Left ventricle myocardium inferior (tissue), 1 donor: ENCODE data around the gene DNALI1. TPM values are rescaled to one million over a fixed set of nuclear protein-coding genes. Genes with fewer than 3 reads are reported as not detected.
"Not testable (repeated sequence)": the region's sequence is repeated elsewhere in the genome, so short reads cannot be mapped to it uniquely, and the experiment has no call there.

ENCODE experiments used
- DNase-seq: peaks from one replicate; pipeline ENCODE4 v3.0.0-alpha.2; 2020
- H3K27ac ChIP-seq: fragments of 200-600 bp; replicated peaks from 2 replicates; pipeline ENCODE4 v1.8.0; 2021
- H3K27me3 ChIP-seq: fragments of 200-600 bp; 2 replicates; pipeline ENCODE4 v1.8.0; 2021; ENCODE audit warnings: low read depth
- H3K36me3 ChIP-seq: fragments of 200-600 bp; 2 replicates; pipeline ENCODE4 v1.8.0; 2021
- H3K4me1 ChIP-seq: fragments of 200-600 bp; 2 replicates; pipeline ENCODE4 v1.8.0; 2021
- H3K4me3 ChIP-seq: fragments of 200-600 bp; 2 replicates; pipeline ENCODE4 v1.8.0; 2021; ENCODE audit warnings: mild to moderate bottlenecking, moderate library complexity
- H3K9me3 ChIP-seq: fragments of 200-600 bp; replicated peaks from 2 replicates; pipeline ENCODE4 v1.8.0; 2021
- intact Hi-C: fragments of 100-400 bp; cut with micrococcal nuclease; formaldehyde crosslinking; loops from one replicate; pipeline ENCODE4 v1.11.0; 2022
- total RNA-seq: library from RNA; stranded (reverse); fragmentation: NEBNext Ultra II Directional; extraction: Animal tissue kit (Norgen Biotek cat#: 25700); gene quantifications from one replicate; pipeline ENCODE4 v1.2.1, GENCODE V29; 2021
- TF ChIP-seq, protein P1 (sequence below): fragments of 200-600 bp; IDR thresholded peaks from 2 replicates; pipeline ENCODE4 v1.8.0; 2021; ENCODE audit warnings: antibody characterized with exemption, mild to moderate bottlenecking, borderline replicate concordance
- donor health status: DM: no; HTN: yes; CAD: no; lungs with severe emphysema.

DNALI1 gene
- total RNA-seq, 1 donor from 2014 or later = 6.9 TPM

DNA sequence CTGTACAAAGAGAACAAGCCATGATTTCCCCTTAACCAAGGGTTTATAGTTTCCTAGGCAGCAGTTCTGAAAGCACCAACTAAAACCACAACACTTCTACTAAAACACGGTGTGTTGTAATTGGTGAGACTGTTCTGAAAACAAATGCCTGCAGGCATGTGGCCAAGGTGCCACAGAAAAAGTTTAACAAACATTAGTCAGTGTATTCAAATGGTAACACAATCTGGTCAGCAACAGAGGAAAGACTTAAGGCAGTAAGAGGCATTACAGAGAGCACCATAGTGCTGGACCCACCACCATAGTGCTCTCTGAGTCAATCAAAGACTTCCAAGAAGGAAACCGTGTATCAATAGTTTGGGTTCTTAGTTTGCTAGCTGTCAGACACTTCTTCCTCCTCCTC is 19.4 kb upstream of the DNALI1 start:
- no peaks in the 10 kb centered on the region for H3K9me3 ChIP-seq
- no peaks in the 10 kb centered on the region for H3K27me3 ChIP-seq
- intact Hi-C loops = no loop called here
- peaks cover 69% of the 10 kb centered on the region for H3K36me3 ChIP-seq
- H3K27ac ChIP-seq = no peak overlapping the region
- peaks cover 17% of the 10 kb centered on the region for H3K4me1 ChIP-seq
- no peak overlapping the region for H3K4me3 ChIP-seq
- TF ChIP-seq, protein P1, sequence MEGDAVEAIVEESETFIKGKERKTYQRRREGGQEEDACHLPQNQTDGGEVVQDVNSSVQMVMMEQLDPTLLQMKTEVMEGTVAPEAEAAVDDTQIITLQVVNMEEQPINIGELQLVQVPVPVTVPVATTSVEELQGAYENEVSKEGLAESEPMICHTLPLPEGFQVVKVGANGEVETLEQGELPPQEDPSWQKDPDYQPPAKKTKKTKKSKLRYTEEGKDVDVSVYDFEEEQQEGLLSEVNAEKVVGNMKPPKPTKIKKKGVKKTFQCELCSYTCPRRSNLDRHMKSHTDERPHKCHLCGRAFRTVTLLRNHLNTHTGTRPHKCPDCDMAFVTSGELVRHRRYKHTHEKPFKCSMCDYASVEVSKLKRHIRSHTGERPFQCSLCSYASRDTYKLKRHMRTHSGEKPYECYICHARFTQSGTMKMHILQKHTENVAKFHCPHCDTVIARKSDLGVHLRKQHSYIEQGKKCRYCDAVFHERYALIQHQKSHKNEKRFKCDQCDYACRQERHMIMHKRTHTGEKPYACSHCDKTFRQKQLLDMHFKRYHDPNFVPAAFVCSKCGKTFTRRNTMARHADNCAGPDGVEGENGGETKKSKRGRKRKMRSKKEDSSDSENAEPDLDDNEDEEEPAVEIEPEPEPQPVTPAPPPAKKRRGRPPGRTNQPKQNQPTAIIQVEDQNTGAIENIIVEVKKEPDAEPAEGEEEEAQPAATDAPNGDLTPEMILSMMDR = no peak
- no peak for DNase-seq

DNA sequence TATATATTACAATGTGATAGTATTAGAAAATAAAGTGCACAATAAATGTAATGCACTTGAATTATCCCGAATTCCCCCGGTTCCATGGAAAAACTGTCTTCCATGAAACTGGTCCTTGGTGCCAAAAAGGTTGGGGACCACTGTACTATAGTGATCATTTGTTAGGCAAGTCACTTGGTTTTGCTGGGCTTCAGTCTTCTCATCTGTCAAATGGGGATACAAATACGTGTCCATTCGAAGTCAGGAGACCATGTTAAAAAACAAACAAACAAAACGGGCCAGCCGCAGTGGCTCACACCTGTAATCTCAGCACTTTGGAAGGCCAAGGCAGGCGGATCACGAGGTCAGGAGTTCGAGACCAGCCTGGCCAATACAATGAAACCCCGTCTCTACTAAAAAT is 17.6 kb upstream of the DNALI1 start:
- intact Hi-C loops, H3K4me1 ChIP-seq, H3K9me3 ChIP-seq, H3K27me3 ChIP-seq, H3K27ac ChIP-seq, H3K4me3 ChIP-seq, DNase-seq: not testable (repeated sequence)
- H3K36me3 ChIP-seq = peaks cover 81% of the 10 kb centered on the region

DNA sequence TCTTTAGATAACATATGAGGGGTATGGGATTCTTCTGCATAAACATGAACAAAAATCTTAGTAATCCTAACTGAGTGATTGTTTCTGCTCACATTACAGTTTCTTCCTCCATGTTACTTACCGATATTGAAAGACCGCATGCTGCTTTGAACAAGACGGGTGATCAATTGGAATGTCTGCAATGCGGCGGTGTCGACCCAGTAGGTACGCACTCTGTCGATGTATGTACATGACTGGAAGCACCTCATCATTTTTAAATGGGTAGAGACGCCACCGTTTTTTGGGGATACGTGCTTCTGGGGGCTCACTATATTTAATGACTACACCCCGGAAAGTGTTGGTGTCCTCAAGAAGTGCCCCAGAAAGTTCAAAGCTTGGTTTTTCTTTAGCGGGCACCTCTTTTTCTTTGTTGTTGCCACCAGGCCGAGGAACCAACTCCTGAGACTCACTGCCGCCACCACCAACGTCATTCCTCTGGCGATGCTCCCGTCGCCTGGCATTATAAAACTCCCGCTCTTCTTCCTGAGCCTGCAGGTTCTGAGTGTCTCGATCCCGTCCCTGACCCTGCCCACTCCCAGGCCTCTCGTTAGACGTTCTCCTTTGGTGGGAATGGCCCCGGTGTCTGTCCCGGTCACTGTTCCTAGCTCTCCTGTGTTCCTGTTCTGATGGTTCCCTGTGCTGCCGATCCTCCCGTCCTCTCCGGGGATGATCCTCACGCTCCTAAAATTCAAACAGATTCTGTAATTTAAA is 16.5 kb upstream of the DNALI1 start:
- Histone ChIP-seq H3K36me3 (peaks cover 92% of the 10 kb centered on the region), H3K4me3 (no peak overlapping the region), H3K27ac (no peak overlapping the region), H3K9me3 (no peaks in the 10 kb centered on the region), H3K27me3 (no peaks in the 10 kb centered on the region), H3K4me1 (no peaks in the 10 kb centered on the region)
- no peak for DNase-seq
- TF ChIP-seq, protein P1 = no peak
- intact Hi-C loops = no loop called here

DNA sequence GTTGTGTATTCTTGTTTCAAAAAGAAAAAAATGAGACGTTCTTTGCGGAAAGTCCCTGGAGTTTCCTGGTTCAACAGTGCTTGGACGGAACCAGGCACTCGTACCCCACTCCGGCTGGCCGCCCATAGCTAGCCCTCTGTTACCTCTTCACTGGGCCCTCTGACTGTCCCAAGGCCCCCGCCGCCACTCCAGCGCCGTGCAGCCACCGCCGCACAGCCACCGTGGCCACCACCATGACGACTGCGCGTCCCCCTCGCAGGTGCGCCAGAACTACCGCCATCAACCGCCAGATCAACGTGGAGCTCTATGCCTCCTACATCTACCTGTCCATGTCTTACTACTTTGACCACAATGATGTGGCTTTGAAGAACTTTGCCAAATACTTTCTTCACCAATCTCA is 12.2 kb upstream of the DNALI1 start:
- no peaks in the 10 kb centered on the region for H3K27me3 ChIP-seq
- peaks cover 5% of the 10 kb centered on the region for H3K4me1 ChIP-seq
- H3K4me3 ChIP-seq = no peak overlapping the region
- intact Hi-C loops = no loop called here
- no peak overlapping the region for H3K27ac ChIP-seq
- TF ChIP-seq, protein P1 = no peak
- no peaks in the 10 kb centered on the region for H3K9me3 ChIP-seq
- peaks cover 90% of the 10 kb centered on the region for H3K36me3 ChIP-seq
- no peak for DNase-seq

DNA sequence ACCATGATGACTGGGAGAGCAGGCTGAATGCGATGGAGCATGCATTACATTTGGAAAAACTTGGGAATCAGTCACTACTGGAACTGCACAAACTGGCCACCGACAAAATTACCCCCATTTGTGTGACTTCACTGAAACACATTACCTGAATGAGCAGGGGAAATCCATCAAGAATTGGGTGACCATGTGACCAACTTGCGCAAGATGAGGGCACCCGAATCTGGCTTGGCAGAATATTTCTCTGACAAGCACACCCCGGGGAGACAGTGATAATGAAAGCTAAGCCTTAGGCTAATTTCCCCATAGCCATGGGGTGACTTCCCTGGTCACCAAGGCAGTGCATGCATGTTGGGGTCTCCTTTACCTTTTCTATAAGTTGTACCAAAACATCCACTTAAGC is 11.7 kb upstream of the DNALI1 start:
- H3K4me1 ChIP-seq = peaks cover 10% of the 10 kb centered on the region
- H3K4me3 ChIP-seq = no peak overlapping the region
- DNase-seq = no peak
- TF ChIP-seq, protein P1 = no peak
- H3K27me3 ChIP-seq = no peaks in the 10 kb centered on the region
- H3K27ac ChIP-seq = no peak overlapping the region
- H3K9me3 ChIP-seq = no peaks in the 10 kb centered on the region
- H3K36me3 ChIP-seq = peaks cover 88% of the 10 kb centered on the region
- intact Hi-C loops = no loop called here

DNA sequence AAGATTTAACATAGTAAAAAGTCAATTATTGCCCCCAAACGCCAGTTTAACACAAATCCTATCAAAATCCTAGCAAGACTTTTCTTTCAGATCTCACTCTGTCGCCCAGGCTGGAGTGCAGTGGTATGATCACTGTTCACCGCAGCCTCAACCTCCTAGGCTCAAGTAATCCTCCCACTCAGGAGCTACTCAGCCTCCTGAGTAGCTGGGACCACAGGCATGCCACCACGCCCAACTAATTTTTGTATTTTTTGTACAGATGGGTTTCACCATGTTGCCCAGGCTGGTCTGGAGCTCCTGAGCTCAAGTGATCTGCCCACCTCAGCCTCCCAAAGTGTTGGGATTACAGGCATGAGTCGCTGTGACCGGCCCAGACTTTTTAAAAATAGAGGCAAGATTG is 7.4 kb upstream of the DNALI1 start:
- H3K27me3 ChIP-seq = no peaks in the 10 kb centered on the region
- H3K4me1 ChIP-seq = peaks cover 50% of the 10 kb centered on the region
- peak overlapping the region; percentile 10 for H3K27ac ChIP-seq
- H3K4me3 ChIP-seq = no peak overlapping the region
- TF ChIP-seq, protein P1 = no peak
- no peaks in the 10 kb centered on the region for H3K9me3 ChIP-seq
- no peak for DNase-seq
- intact Hi-C loops = no loop called here
- H3K36me3 ChIP-seq = peaks cover 66% of the 10 kb centered on the region
